ENCODE measurements around the gene PF4V1.
"Not testable (repeated sequence)": the region's sequence is repeated elsewhere in the genome, so short reads cannot be mapped to it uniquely, and the experiment has no call there.

Gene PF4V1

DNA sequence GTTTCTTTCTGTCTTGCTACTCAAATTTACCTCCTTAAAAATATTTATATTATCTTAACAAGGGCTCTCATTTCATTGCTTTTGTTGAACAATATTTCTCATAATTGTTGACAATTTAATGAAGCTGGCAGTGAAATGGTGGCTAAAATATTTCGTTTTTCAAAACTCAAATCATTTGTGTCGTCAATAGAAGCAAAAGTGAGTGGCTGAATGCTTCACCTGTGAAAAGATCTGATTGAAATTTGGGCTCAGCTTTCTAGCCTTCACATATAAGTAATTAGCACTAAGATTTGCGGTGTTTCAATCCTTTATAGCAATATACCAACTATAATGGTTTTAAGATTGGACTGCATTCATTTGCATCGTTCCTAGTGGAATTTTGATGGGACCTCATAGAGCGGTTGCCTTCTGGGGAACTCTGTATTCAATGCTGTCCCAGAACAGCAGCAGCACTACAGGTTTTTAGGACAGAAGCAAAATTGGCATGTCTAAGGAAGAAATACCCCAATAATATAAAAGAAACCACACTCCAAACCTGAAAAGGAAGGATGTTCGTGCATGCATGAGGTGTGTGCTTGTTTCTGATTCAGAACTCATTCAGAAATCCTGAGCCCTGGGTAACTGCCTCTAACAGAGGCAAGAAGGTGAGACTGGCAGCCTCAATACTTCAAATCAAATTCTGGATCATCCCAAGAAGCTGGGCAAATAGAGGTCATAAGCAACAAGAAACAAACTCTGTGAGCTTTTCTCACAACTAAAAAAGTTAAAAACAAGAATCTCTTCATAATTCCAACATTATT, 18.6 kb downstream of the PF4V1 start:
- no peak for DNase-seq

DNA sequence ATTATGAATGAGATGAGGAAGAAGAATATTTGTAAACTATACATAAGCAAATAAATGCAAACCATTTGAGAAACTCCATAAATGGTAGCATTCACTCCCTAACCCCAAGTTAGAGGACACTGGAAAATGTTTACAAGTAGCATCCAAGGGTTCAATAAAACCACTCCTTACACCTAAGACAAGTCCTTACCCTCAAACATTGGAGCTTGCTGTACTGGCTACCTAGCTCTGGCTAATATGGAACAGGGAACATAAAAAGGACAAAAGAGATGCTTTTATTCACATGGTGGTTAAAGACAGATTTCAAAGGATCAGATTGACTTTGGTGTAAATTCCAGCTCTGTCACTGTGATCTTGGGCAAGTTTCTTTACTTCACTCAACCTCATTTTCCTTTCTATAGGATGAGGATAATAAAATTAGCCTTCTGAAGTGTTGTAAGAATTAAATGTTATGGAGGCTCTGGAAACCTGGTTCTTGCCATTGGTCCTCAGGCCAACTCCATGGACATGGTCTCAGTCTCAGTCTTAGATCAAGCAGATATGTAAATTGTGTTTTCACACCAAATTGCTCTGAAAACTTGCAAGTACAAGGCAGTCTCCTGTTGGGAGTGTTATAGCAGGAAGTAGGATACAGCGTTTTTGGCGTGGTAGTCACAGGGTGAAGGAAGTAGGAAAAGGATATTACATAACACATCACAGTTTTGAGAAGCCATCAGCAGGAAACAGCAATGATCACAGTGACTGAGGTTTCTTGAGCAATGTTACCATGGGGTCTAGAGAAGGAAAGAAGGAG, 19.4 kb downstream of the PF4V1 start:
- no peak for DNase-seq

DNA sequence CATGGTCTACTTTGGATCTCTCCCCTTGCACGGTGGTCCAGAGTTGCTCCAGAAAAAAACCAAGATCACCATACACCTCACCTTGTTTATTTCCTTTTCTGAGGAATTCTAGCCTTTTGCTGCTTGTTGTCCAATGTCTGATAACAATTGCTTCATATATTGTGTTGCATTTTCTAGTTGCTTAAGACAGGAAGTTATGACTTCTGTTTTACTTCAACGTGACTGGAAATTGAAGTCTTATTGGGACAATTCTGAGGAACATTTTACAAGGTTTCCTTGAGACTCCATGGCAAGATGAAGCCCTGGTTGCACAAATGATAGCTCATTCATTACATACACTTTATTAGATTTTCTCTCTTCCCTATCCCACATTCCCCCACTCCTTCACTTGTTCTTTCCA, 21.3 kb downstream of the PF4V1 start:
- no peak for DNase-seq

DNA sequence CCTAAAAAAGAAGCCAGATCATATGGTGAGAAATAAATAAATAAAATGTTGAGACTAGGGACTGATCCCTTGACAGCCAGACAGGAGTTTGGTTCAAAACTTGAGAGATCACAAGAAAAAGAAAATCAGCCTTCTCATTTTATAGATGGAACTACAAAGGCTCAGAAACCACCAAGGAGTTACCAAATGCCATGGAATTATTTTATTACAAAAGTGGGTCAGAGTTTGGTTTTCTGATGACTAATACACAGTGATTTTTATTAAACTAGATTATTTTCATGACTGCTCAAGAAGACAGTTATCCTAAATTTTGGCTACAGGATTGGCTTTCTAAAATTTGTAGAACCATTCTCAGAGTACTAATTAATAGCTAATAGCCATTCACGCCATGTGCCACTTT, 22.3 kb downstream of the PF4V1 start:
- no peak for DNase-seq

DNA sequence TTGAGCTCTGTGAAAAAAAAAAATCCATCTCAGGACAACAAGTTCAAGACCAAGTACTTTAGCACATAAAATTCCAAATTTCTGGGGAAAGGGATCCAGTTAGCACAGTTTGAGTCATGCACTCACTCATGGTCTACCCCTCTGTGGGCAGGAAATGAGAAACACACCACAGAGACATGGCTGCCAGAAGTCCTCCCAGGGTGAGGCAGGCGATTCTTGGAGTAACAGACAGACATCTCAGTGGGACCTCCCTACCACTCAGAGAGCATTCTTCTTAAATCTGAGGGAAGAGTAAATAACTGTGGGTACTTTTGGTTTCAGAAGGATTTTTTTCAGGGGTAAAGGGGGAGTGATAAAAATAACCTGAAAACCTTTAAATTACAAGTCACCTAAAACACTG, 30.2 kb downstream of the PF4V1 start:
- no peak for DNase-seq

DNA sequence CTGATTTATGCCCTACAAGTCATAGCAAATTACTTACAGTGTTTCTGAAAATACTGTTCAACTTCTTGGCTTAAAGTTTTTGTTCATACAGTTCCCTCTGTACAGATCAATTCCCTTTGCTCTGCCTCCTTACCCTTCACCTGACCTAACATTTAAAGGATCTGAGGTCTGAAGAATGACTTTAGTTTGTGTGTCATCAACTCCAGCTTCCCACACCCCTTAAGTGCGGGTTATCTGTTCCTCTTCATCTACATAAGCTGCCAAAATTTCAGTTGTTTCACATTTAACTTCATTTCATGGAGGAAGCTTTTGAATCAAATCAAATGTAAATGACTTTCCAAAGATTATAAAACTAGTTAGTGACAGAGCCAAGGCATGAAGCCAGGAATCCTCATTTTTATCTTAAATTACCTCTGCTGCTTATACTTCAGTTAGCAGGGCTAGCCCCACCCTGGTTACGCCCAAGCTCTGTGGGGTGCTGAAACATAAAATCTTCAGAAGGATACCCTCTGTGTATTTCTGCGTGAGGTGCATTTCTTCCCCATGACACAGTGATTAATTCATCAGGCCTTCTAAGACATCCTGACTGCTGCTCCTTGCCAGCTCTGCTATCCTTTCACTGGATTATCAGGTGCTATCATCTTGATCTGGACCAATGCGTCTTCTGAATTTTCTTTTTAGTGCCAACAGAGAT, 32.6 kb downstream of the PF4V1 start:
- no peak for DNase-seq

DNA sequence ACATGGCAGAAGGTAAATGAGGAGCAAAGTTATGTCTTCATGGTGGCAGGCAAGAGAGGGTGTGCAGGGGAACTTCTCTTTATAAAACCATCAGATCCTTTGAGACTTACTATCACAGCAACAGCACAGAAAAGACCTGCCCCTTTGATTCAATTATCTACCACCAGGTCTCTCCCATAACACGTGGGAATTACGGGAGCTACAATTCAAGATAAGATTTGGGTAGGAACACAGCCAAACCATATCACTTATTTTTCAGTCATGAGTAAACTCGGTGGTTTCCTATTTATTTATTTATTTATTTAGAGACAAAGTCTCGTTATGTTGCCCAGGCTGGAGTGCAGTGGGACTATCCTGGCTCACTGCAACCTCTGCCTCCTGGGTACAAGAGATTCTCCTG, 38.2 kb downstream of the PF4V1 start:
- DNase-seq: no peak

DNA sequence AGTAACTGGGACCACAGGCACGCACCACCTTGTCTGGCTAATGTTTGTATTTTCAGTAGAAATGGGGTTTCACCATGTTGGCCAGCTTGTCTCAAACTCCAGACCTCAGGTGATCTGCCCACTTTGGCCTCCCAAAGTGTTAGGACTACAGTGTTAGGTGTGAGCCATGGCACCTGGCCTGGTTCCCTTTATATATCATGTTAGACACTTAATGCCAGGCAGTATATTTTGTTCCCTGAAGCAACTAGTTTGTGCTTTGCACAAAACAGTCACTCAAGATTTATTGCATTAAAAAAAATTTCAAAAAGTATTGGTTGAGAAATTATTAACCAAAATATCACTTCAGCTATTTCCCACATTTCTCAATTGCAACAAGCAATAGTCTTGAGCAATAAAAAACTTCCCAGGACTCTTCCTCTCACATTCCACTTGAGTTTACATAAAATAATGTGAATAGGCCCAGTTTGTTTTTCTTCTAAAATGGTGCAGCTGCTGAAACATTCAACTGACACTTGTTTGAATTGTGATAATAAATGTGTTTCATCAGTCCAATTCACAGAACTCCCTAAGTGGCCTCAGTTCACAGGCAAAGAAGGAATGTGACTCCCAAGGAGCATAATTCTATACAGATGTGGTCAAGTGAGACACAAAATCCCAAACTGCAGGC, 38.8 kb downstream of the PF4V1 start:
- DNase-seq: no peak

DNA sequence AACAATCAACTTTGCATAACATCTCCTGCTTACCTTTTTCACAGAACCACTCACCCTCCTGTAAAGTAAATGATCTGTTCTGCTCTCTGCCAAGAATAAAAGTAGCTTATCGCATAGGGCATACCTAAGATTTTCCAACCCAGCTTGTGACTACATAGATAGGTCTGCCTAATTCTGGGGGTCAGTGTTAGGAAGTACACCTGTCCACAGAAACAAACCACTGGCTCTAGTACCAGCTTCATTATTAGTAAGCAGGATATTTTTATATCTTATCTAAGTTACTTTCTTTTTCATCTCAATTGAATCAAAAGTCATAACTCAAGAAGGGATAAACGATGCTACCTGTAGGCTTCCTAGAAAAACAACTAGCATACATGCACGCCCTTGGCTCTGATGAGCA, 39.9 kb downstream of the PF4V1 start:
- DNase-seq: no peak

DNA sequence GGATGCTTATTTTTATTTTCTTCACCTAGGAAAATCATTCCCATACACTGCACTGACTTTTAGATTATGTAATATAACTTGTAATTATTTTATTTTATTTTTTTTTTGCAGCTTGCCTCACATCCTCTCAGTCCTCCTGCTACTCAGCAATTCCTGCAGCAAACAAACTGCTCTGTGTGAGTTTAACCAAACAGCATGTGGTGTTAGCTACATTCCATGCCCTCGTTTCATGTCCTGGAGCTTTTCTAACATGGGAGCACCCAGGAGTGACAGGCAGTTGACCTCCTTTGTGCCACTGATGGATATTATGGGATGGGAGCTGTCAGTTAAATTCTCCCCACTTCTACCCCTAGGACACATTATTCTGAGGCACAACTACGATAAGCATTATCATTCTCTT, 40.9 kb downstream of the PF4V1 start:
- no peak for DNase-seq

DNA sequence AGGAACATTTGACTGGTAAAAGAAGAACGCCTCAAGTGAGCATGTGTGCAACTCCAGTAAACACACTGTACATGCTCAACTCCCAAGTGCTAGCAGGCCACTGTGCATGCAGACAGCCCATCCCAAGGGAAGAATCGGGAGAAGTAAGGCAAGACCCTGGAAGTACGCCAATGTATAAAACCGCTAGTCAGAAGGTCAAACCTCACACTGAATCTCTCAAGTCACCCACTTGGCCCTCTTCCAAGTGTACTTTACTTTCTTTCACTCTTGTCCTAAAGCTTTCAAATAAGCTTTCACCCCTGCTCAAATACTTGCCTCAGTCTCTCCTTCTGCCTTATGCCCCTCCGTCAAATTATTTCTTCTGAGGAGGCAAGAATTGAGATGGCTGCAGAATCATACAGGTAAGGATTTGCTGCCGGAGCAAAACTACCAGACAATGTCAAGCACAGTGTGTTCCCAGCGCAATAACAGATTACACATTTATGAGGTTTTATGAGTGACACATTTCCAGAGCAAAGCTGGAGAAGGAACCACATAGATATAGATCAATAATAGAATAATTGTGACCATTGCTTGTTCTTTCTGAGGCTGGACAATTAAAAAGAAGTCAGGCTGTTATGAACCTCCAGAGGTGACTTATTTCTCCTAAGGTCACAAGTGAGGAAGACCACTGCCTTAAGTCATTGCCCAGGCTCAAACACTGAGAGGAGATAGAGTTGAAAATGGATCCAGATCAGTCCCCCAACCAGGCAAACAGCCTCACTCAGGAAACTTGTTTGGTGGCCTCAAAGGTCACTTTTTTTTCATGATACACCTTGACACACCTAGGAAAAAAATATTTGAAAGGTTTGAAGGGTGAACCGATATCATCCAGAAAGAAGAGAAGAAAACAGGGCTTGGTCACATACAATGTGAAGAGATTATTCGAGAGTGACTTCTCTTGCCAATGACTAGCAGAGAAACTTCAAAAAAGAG, 42.4 kb downstream of the PF4V1 start:
- DNase-seq: no peak

DNA sequence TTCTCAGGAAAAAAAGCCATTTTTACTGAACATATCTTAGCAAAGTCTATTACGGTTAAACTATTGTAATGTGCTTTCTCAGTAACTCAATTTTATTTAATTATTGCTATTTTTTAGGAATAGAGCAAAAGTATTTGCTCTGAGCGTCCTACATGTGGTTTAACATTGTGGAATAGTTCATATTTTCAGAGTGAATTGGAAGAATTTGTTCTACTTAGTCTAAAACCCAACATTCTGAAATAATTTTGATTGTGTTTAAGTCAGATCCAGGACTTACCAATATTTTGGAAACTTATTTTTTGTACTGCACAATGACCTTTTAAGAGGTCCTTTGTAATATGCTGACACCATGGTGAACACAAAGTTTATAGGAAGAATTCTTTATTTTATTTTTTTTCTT, 43.3 kb downstream of the PF4V1 start:
- DNase-seq: no peak

DNA sequence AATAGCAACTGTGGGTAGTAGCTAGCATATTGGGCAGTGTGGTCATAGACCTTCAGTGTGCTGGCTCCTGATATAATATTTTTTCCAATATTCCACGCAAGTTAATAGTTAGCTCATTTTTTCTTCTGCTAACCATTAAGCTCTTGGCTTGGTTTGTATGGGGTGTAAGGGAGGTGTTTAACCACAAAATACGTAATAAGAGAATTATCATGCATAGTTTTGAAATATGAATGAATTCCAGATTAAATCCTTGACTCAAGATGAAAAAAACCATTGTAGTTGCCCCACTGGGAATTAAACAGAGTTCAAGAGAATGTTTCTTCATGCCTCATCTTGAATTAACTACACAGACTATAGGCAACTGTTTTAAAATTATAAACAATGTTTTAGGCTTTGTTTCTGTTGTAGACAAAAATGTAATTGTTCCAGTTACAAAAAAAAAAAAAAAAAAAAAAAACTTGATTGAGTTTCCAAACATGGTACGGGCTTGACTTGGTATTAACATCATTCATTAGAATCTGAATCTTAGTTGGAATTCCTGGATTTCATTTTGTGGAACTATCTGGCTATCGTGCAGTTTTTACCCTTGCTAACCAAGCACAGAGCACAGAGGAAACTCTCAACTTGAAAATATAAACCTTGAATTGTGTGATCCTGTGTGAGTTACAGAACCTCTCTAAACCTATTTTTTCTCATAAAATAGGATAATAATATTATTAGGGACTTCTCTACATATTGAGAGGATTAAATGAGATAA, 44.5 kb downstream of the PF4V1 start:
- no peak for DNase-seq

DNA sequence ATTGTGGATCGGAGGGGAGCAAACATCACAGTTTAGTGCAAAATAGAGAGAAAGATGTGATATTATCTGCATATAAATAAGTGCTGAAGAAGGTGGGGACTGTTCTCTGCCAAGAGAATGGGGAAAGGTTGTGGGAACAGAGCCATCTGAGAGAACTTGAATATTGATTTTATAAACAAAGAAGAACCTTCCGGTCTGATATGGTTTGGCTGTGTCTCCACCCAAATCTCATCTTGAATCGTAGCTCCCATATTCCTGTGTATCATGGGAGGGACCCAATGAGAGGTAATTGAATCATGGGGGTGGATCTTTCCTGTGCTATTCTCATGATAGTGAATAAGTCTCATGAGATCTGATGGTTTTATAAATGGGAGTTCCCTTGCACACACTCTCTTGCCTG, 46.2 kb downstream of the PF4V1 start:
- not testable (repeated sequence) for DNase-seq

DNA sequence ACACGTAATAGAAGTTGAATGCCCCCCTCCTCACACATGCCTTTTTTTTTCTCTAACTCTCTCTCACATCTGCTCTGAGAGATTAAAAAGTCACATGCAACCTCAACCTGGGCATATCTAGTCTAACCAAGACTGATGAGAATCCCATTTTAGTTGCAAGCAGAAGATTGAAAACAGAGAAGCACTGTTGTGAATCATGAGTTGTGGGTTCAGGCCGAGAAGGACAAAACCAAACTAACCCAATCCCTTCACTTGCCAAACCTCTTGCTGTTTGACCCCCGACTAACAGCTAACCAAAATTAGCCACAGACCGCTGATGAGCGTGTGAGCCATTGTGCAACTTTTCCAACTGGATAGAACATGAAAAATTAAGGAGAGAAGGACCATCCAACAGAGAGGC, 47.9 kb downstream of the PF4V1 start:
- DNase-seq: no peak

DNA sequence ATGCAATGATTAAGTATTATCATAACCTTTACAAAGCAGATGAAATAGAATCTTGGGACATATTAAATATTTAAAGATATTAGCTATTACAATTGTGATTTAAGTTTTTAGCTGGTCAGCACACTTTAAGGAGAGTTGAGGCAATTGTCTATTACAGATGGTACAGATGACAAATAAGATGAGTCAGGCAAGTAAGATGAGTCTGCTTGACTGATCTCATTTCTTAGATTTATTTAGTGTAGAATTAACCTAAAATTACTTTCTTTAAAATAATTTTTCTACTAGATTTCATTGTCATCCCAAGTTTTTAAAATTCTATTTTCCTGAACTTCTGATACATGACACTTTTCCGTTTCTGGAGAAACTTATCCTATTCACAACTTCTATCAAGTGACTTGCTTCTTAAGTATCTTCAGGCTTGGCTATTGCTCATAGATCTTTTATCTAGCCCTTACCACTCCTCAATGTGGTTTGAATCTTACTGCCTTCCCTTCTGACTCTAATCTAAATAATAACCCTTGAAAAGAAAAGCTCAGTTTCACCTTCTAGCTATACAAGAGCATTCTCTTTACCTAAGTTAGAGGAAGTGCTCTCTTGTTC, 49.0 kb downstream of the PF4V1 start:
- no peak for DNase-seq

DNA sequence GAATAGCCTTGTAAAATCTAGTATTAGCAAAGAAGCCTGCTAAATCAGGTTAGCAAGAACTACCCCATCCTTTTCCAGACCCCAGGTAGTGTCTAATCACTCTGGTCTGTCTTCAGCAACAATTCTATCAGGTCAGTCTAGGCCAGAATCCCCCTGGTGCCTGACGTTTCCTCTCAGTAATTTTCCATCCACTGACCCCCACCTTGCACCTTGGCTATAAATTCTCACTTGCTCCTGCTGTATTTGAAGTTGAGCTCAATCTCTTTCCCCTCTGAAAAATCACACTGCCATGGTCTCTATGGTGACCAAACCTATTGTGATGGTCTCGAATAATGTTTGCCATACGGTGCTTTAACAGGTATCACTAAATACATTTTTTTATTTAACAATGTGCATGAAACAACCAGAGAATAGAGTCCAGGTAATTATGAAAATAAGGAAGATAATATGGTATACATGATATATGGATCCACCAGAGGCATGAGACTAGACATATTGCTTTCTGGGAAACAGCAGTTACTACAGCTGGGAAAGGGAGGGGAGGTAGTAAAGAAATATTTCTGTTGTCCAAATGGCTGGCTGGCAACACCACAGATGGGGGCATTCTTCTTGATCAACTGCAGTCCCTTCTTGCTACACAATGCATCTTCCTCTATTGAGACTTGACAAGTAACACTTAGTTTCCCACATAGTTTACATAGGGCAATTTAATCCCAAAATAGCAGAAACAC, 49.9 kb downstream of the PF4V1 start:
- DNase-seq: no peak
